K562 (cell line): ENCODE measurements around the gene NDST3. TPM values are rescaled to one million over a fixed set of nuclear protein-coding genes. Genes with fewer than 3 reads are reported as not detected.

Experiments used
- ATAC-seq: fragments of 200-7000 bp; cut with Tn5 transposase; 3 replicates; pipeline ENCODE4 v1.9.1; 2020; ENCODE audit warnings: moderate library complexity
- BruUV-seq: library from RNA; stranded (reverse); fragments of 400-500 nt; replicated peaks from 2 replicates; lab custom pipeline; 2021; lab: Mats Ljungman, UMichigan
- CTCF ChIA-PET: fragments of 300-600 bp; formaldehyde crosslinking; extraction: SDS; loops from one replicate; lab custom pipeline; 2021; ENCODE audit warnings: low intra/inter-chr PET ratio; lab: Yijun Ruan, JAX
- POLR2A ChIA-PET: fragments of 300-600, 350-650 bp; sonication (Branson Sonifier 250); formaldehyde crosslinking; extraction: SDS; loops from one replicate; lab custom pipeline; 2021; ENCODE audit warnings: antibody characterized with exemption, inconsistent platforms; lab: Yijun Ruan, JAX
- DNase-seq, 4 experiments: peaks; one replicate each; pipeline versions ENCODE4 v3.0.0 to v3.0.0-alpha.2; 2011 to 2018; ENCODE audit warnings: low spot score in 3 of 4, mixed read lengths in 3 of 4; ENCODE audit errors: extremely low read depth in 1 of 4
- FAIRE-seq: peaks from 2 replicates; lab custom pipeline; 2011; peaks lifted over from hg19 to GRCh38; lab: Jason Lieb, UNC
- H2AFZ ChIP-seq: 2 replicates; pipeline ENCODE4 v1.6.0; 2011; ENCODE audit warnings: low read depth, low read length, control low read depth, inconsistent platforms
- H3K27ac ChIP-seq: fragments of 200-600 bp; 3 replicates; pipeline ENCODE4 v1.8.0; 2011; ENCODE audit warnings: low read depth, mild to moderate bottlenecking, control low read depth, inconsistent platforms, low read length, moderate library complexity, mixed read lengths; ENCODE audit errors: extremely low read depth
- H3K27me3 ChIP-seq, 2 experiments: fragments of 300-600 bp in 1 of 2; 2 replicates in 1 of 2; 3 replicates in 1 of 2; pipeline versions ENCODE4 v1.6.0 to v1.8.0; 2011; ENCODE audit warnings: inconsistent platforms in 2 of 2, low read length in 2 of 2, mild to moderate bottlenecking in 1 of 2, mixed read lengths in 1 of 2, moderate library complexity in 1 of 2; ENCODE audit not compliant: control insufficient read depth in 2 of 2, insufficient read depth in 2 of 2
- H3K36me3 ChIP-seq: fragments of 300-600 bp; 3 replicates; pipeline ENCODE4 v1.8.0; 2011; ENCODE audit warnings: mild to moderate bottlenecking, low read length, inconsistent platforms; ENCODE audit not compliant: control insufficient read depth, insufficient read depth
- H3K4me1 ChIP-seq, 2 experiments: fragments of 200-600 bp in 1 of 2; replicated peaks in 1 of 2; 2 replicates in 1 of 2; 3 replicates in 1 of 2; pipeline versions ENCODE4 v1.5.1 to v1.8.0; 2011; ENCODE audit warnings: inconsistent platforms in 2 of 2, low read length in 2 of 2, mild to moderate bottlenecking in 1 of 2, mixed read lengths in 1 of 2, moderate library complexity in 1 of 2; ENCODE audit not compliant: control insufficient read depth in 2 of 2, insufficient read depth in 2 of 2
- H3K4me2 ChIP-seq: 2 replicates; pipeline ENCODE4 v1.6.1; 2011; ENCODE audit warnings: low read length, control low read depth, inconsistent platforms, mixed read lengths; ENCODE audit not compliant: insufficient read depth
- H3K4me3 ChIP-seq: fragments of 200-600 bp; sonication (generic), shearing (Covaris generic); 2 replicates; pipeline ENCODE4 v1.5.1; 2016; ENCODE audit warnings: control low read depth, inconsistent platforms
- H3K79me2 ChIP-seq: fragments of 200-600 bp; 3 replicates; pipeline ENCODE4 v1.8.0; 2011; ENCODE audit warnings: low read length, inconsistent platforms; ENCODE audit not compliant: control insufficient read depth, insufficient read depth
- H3K9ac ChIP-seq, 2 experiments: 2 replicates each; pipeline versions ENCODE4 v1.6.0 to v1.6.1; 2011; ENCODE audit warnings: low read depth in 2 of 2, low read length in 2 of 2, control low read depth in 1 of 2, inconsistent platforms in 1 of 2, mild to moderate bottlenecking in 1 of 2, mixed read lengths in 1 of 2; ENCODE audit not compliant: insufficient read depth in 1 of 2
- H3K9me1 ChIP-seq: one replicate; pipeline ENCODE4 v1.6.0; 2011; ENCODE audit warnings: inconsistent platforms, mild to moderate bottlenecking, low read length, moderate library complexity; ENCODE audit not compliant: control insufficient read depth, insufficient read depth
- H3K9me3 ChIP-seq: replicated peaks from 2 replicates; pipeline ENCODE4 v1.5.1; 2011; ENCODE audit warnings: low read depth, low read length, inconsistent platforms; ENCODE audit not compliant: control insufficient read depth, insufficient read depth
- H4K20me1 ChIP-seq: replicated peaks from 2 replicates; pipeline ENCODE4 v1.6.1; 2011; ENCODE audit warnings: low read length, inconsistent platforms, mixed read lengths; ENCODE audit not compliant: control insufficient read depth, insufficient read depth
- C11orf30 ChIP-seq: fragments of 450-650 bp; IDR thresholded peaks from 2 replicates; pipeline ENCODE4 v1.6.1; 2016; ENCODE audit warnings: low read depth, mild to moderate bottlenecking
- NFRKB ChIP-seq: fragments of 450-650 bp; IDR thresholded peaks from 2 replicates; pipeline ENCODE4 v1.6.1; 2016; ENCODE audit warnings: low read depth
- NR1H2 ChIP-seq: sonication (generic); formaldehyde crosslinking; IDR thresholded peaks from 2 replicates; pipeline ENCODE4 v1.4.0; 2020; ENCODE audit warnings: mild to moderate bottlenecking, missing genetic modification reagents
- RBM39 ChIP-seq: fragments of 200-400 bp; formaldehyde crosslinking; optimal IDR thresholded peaks from 2 replicates; pipeline ENCODE3; 2018; ENCODE audit warnings: low read depth, low read length
- SRSF1 ChIP-seq: fragments of 200-400 bp; formaldehyde crosslinking; IDR thresholded peaks from 2 replicates; pipeline ENCODE4 v1.6.1; 2017; ENCODE audit warnings: mild to moderate bottlenecking, low read depth, low read length, moderate library complexity
- ZNF316 ChIP-seq: fragments of 450-650 bp; IDR thresholded peaks from 2 replicates; pipeline ENCODE4 v1.6.1; 2016
- WGBS: fragments of 100-300 bp; shearing (Covaris generic); methylation state at CpG from one replicate; pipeline ENCODE4 v1.1.6; 2016; ENCODE audit warnings: low coverage, mixed read lengths; ENCODE audit not compliant: insufficient coverage; ENCODE audit errors: missing lambda C conversion rate; 5-methylcytosine and 5-hydroxymethylcytosine counted together
- in situ Hi-C: fragments of 300-500 bp; cut with MboI; formaldehyde crosslinking; loops from 4 replicates; pipeline ENCODE4 v1.15.0; 2018; ENCODE audit warnings: inconsistent platforms, mixed read lengths
- intact Hi-C: fragments of 100-400 bp; cut with micrococcal nuclease; formaldehyde crosslinking; loops from 2 replicates; pipeline ENCODE4 v1.14.2; 2022
- polyA plus RNA-seq, 8 experiments: library from polyadenylated mRNA; depleted of rRNA in 4 of 8; stranded (reverse) in 5 of 8; unstranded in 3 of 8; fragments of >200 nt; fragmentation: Nextera tagmentation in 2 of 8; fragmentation: Illumina TruSeq in 1 of 8; extraction: Ambion mirVana in 2 of 8; extraction: Trizol in 1 of 8; gene quantifications; 2 replicates each; pipeline versions ENCODE4 v1.2.1 to v1.2.3, GENCODE V29; 2011 to 2014; ENCODE audit warnings: inconsistent platforms in 1 of 8, missing spikeins in 1 of 8
- total RNA-seq, 7 experiments: library from RNA; depleted of rRNA in 6 of 7; stranded (reverse); fragments of >200 nt in 6 of 7; fragmentation: Illumina TruSeq in 2 of 7; extraction: Trizol in 2 of 7; gene quantifications; 2 replicates each; pipeline versions ENCODE4 v1.2.1 to v1.2.3, GENCODE V29; 2011 to 2021; ENCODE audit warnings: low replicate concordance in 1 of 7

NDST3 gene
- total and polyA plus RNA-seq, 9 of the 15 experiments (the other 6 are each of a cell fraction or from before 2014, with no cell fraction given): not detected

- TF ChIP-seq NR1H2: no peak
- H3K9me3 ChIP-seq: no peaks in the 10 kb centered on the region
- intact Hi-C loops (no loop called here), in situ Hi-C loops (no loop called here)
- no peak overlapping the region for H2AFZ ChIP-seq
- no peak for ATAC-seq
- no peak overlapping the region for H3K27ac ChIP-seq
- H4K20me1 ChIP-seq: no peaks in the 10 kb centered on the region
- H3K9me1 ChIP-seq: no peaks in the 10 kb centered on the region
- no peak overlapping the region for H3K4me3 ChIP-seq
- no peaks in the 10 kb centered on the region for H3K36me3 ChIP-seq
- no peak for DNase-seq
- H3K27me3 ChIP-seq: no peaks in the 10 kb centered on the region
- BruUV-seq: no TSS peak
- 0% methylated on average over 3 of the region's 3 CpGs for WGBS
- FAIRE-seq: no peak
- H3K4me1 ChIP-seq: no peaks in the 10 kb centered on the region
- H3K9ac ChIP-seq: no peak overlapping the region
- no peak overlapping the region for H3K4me2 ChIP-seq
- ChIA-PET POLR2A (no interaction called here), CTCF (no interaction called here)
- H3K79me2 ChIP-seq: no peaks in the 10 kb centered on the region
Observed at GRCh38 chr4:118249890-118250289, 215.6 kb downstream of the NDST3 start.

- H3K27ac ChIP-seq: no peak overlapping the region
- H3K36me3 ChIP-seq: no peaks in the 10 kb centered on the region
- H3K27me3 ChIP-seq: no peaks in the 10 kb centered on the region
- no peaks in the 10 kb centered on the region for H3K4me1 ChIP-seq
- H3K9ac ChIP-seq: no peak overlapping the region
- ATAC-seq (no peak), DNase-seq (no peak), FAIRE-seq (no peak)
- in situ Hi-C loops (no loop called here), intact Hi-C loops (no loop called here)
- BruUV-seq: no TSS peak
- H3K79me2 ChIP-seq: no peaks in the 10 kb centered on the region
- no peaks in the 10 kb centered on the region for H3K9me3 ChIP-seq
- POLR2A ChIA-PET: no interaction called here
- CTCF ChIA-PET: no interaction called here
- TF ChIP-seq ZNF316: peak; percentile 71
- TF ChIP-seq C11orf30: peak; percentile 52; the same call in 1 of the 2 replicates
- TF ChIP-seq NFRKB: no peak
- TF ChIP-seq SRSF1: no peak
- TF ChIP-seq RBM39: no peak
- no peaks in the 10 kb centered on the region for H3K9me1 ChIP-seq
- no peak overlapping the region for H2AFZ ChIP-seq
- H3K4me2 ChIP-seq: no peak overlapping the region
- no peaks in the 10 kb centered on the region for H4K20me1 ChIP-seq
- no peak overlapping the region for H3K4me3 ChIP-seq
Observed at GRCh38 chr4:118254368-118254767, 220.1 kb downstream of the NDST3 start.
